Ecto neural progenitor cell (in vitro differentiated cells): ENCODE results near the gene BMPER.

Experiments used
- DNase-seq: peaks from one replicate; pipeline ENCODE4 v3.0.0-alpha.2; 2018; ENCODE audit warnings: low spot score

BMPER gene

GRCh38 chr7:34096198-34096651 lies 190.9 kb downstream of the BMPER start:
- DNase-seq, result no peak

GRCh38 chr7:34096777-34097176 lies 191.4 kb downstream of the BMPER start:
- DNase-seq, result no peak

DNA sequence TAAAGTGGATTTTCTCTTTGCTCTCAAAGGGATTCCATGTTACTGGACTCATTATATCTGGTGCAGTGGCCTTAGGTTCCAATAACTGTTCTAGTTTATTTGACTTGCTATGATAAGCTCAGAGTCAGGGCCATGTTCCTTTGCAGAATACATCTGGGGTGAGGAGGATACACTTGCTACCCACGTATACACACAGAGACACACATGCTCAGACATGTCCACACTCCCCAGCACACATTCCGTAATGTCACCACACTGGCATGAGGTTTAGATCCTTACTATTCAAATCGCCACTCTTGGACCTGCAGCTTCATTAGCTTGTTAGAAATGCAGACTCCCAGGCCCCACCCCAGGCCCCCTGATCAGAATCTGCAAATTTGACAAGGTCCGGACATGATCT lies 195.3 kb downstream of the BMPER start:
- DNase-seq, result no peak

- no peak for DNase-seq
These were observed 198.8 kb downstream of the BMPER start for GRCh38 chr7:34104115-34104514.

- no peak for DNase-seq
These were observed 199.7 kb downstream of the BMPER start for GRCh38 chr7:34104992-34105391.

DNA sequence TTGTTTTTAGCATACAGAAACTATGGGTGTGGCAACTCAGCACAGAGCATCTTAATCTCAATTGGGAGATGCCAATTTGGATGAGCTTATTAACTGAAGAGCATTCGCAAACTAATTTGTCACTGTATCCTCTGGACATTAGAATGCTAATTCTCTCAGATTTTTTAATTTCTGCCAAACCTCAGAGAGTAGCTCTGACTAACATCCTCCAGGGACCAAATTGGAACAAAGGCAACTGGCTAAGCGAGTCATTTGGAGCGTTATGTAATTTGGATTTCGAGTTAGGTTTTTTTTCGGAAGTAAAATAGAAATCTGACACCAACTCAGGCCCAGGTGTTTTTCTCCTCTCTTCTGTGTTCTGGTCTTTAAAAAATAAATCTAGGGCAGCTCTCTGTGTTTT lies 201.9 kb downstream of the BMPER start:
- DNase-seq, result no peak

GRCh38 chr7:34108165-34108564 lies 202.8 kb downstream of the BMPER start:
- DNase-seq, result no peak

GRCh38 chr7:34109936-34110780 lies 204.8 kb downstream of the BMPER start:
- no peak for DNase-seq

DNA sequence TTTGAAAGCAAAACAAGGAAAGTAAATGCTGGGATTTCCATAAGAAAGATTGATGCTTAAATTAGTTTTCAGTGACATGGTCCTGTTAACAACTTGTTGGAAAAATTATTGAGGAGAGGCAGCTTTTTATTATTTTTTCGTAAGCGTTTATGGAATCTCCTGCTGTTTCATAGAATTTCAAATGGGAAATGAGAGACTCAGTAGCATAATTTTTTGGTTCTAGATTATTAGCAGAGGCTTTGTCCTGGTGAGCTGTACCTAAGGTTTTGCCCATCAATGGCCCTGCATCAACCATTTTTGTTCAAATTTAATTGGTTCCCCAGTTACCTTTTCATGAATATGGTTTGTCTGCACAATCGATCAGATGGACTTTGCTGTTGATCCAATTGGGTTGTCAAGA lies 205.7 kb downstream of the BMPER start:
- DNase-seq, result no peak

DNA sequence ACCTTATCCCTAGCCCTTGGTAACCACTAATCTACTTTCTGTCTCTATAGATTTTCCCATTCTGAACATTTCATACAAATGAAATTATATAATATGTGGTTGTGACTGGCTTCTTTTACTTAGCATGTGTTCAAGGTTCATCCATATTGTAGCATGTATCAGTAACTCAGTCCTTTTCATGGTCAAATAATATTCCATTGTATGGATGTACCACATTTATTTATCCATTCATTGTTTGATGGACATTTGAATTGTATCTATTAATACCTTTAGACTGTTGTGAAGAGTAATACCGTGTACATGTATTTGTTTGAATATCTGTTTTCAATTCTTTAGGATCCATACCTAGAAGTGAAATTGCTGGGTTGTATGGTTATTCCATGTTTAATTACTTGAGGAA lies 210.2 kb downstream of the BMPER start:
- DNase-seq, result no peak

DNA sequence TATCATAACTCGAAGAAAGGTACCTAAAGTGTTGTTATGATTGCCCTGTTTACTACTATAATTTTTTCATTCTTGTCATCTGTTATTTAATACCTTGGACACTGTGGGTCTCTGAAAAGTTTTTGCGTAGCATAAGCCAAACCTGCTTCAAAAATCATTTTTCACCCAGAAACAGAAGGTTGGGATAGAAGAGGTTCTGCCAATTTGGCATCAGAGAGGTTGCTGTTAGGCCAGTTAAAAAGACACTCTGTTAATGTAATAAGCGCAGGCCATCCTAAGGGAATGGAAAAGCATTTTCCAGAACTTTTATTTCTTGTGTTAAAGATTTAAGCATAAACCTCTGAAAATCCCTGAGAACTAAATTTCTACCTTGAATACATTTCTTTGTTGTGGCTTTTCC lies 212.2 kb downstream of the BMPER start:
- no peak for DNase-seq

DNA sequence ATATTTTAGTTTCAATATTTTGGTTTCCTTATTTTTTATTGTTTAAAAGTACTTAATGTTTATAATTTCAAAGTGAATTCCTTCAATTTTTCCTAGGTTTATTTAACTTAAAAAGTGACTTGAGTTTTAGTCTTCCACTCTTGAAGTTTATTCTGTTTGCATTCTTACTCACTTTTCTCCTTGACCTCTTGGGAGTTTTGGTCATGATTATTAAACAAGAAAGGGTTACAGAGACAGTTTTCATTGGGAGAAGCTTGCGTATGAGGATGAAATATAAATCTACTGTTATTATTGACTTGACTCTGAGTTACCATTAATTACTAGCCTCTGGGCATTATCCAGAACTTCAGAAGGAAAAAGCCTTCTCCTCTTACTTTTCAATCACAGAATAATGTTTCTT lies 216.0 kb downstream of the BMPER start:
- DNase-seq, result no peak

DNA sequence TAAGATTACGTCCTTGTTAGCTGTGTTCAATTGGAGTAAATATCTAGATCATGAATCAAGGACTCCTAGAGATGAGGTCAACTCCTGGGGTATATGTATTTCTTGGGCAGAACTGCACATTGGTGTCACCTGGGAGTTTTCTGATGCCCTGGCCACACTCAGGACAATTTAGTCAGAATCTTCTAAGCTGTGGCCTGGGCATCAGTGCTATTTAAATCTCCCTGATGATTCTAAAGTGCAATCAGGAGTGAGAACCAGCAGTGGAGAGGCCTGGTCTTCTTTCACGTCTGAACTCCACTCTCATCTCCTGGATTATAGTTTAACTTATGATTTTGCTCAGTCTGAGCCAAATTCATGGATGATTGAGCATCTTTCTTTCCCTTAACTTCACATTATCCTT lies 218.0 kb downstream of the BMPER start:
- no peak for DNase-seq

- no peak for DNase-seq
These were observed 219.4 kb downstream of the BMPER start for GRCh38 chr7:34124765-34125164.

- no peak for DNase-seq
These were observed 223.4 kb downstream of the BMPER start for GRCh38 chr7:34128762-34129161.

- DNase-seq, result no peak
These were observed 225.4 kb downstream of the BMPER start for GRCh38 chr7:34130558-34131295.

DNA sequence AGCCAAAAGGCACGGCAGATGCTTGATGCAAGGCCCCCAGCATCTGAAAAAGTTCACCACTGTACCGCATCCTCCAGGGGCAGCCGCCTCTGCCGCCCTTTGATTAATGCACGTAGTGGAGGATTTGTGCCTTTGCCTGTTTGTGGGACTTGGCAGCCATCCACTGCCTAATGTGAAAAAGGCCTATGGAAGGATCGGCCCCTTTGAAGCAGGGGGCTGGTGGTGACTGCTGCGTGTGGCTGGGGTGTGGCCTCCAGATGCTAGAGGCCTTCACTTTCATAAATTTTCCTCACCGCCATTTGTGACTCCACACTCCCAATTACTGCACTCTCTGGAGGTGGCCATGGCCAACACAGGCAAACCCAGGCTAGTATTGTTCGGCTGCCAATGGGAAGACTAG lies 226.0 kb downstream of the BMPER start:
- no peak for DNase-seq

- DNase-seq, result no peak
These were observed 228.1 kb downstream of the BMPER start for GRCh38 chr7:34133356-34133982.

- peak; percentile 84 for DNase-seq
These were observed 228.8 kb downstream of the BMPER start for GRCh38 chr7:34133983-34134782.

GRCh38 chr7:34135924-34136323 lies 230.6 kb downstream of the BMPER start:
- DNase-seq, result no peak

DNA sequence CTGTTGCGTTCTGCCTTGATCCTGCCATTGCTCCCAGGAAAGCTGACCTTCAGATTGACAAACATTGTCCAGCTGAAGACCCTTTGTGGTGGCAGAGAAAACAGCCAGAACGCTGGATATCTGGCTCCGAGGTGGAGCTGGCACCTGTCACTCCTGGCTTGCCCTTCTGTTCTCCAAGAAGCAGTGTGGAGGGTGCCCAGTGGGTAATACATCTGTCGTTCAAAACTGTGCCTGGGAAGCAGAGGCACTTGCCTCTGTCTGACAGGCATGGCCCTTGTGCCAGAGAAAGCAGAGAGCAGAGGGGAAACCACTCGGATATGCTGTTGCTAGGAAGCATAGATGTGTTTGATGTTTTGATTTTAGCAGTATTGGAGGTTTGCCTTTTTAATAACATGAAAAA lies 231.4 kb downstream of the BMPER start:
- DNase-seq, result no peak

DNA sequence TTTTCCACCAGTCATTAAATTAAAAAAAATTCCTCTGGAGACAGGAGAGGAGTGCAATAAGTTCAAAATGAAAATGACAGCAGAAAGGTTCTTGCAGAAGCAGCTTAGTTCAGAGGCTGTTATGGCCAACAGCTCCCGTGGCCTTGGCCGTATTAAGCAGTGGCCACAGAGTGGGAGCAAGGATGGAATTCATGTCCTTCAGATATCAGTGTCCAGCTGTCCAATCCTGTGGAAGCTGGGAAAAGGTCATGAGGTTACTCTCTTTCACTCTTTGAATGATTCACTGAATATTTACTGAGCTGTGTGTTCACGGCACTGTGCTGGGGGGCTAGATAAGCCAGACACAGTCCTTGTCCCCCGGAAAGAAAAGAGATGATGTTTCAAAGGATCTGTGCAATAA lies 231.8 kb downstream of the BMPER start:
- DNase-seq, result no peak
